ENCODE measurements around the gene BRD4. TPM values are rescaled to one million over a fixed set of nuclear protein-coding genes. Genes with fewer than 3 reads are reported as not detected.

Gene BRD4
- total RNA-seq, 4 donors from 2014 or later = 7.7 to 38.2 (median 31.3) TPM

GRCh38 chr19:15373644-15374043, 41.3 kb upstream of the BRD4 start:
- Histone ChIP-seq H3K27ac (peak overlapping the region in 1 of 4 donors; percentile 11), H3K27me3 (no peaks in the 10 kb centered on the region), H3K9me3 (no peaks in the 10 kb centered on the region), H3K36me3 (peaks cover 33 to 63% (median 43%) of the 10 kb centered on the region in 3 donors), H3K4me1 (peaks cover 16 to 56% (median 46%) of the 10 kb centered on the region in 3 donors), H3K4me3 (no peak overlapping the region)
- no peak for DNase-seq
- TF ChIP-seq POLR2A (IDR thresholded peaks at IDR 0.05) = no peak
- TF ChIP-seq CTCF (IDR thresholded peaks at IDR 0.05) = no peak
- WGBS, 2 donors = 81% methylated on average over 15 of the region's 22 CpGs; no CpG with 5 or more reads in 1 of the 2 donors
- intact Hi-C loops (cut with DNase I) = loop anchor here (10.0 kb wide), 1 partner anchor 109 kb away; no protein-coding TSS in a partner anchor

DNA sequence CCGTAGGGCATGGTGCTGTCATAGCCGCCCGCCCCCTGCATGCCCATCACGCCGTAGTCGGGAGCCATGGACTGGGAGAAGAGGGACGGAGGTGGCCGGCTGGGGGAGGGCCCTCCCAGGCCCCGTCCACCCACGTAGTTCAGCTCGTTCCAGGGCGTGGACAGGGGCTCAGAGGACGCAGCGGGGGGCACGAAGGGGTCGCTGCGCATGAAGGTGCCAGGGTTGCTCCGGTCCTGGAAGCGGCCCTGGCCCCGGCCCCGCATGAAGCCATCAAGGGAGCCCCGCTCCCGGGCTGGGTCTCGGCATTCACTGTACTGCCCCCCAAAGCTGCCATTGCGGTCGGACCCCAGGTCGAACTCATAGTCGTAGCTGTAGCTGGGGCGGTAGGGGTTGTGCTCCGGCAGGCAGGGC, 40.6 kb upstream of the BRD4 start:
- 89 to 96% methylated on average over 14 to 15 of the region's 30 CpGs for WGBS, 2 donors
- no peak overlapping the region for H3K4me3 ChIP-seq
- H3K9me3 ChIP-seq = no peaks in the 10 kb centered on the region
- H3K4me1 ChIP-seq = peaks cover 11 to 52% (median 44%) of the 10 kb centered on the region in 3 donors
- no peak for DNase-seq
- intact Hi-C loops (cut with DNase I) = loop anchor here (10.0 kb wide), 1 partner anchor 108 kb away; no protein-coding TSS in a partner anchor
- peaks cover 40 to 70% (median 48%) of the 10 kb centered on the region in 3 donors for H3K36me3 ChIP-seq
- no peaks in the 10 kb centered on the region for H3K27me3 ChIP-seq
- no peak overlapping the region for H3K27ac ChIP-seq
- TF ChIP-seq CTCF (IDR thresholded peaks at IDR 0.05) = no peak
- no peak for TF ChIP-seq POLR2A (IDR thresholded peaks at IDR 0.05)

DNA sequence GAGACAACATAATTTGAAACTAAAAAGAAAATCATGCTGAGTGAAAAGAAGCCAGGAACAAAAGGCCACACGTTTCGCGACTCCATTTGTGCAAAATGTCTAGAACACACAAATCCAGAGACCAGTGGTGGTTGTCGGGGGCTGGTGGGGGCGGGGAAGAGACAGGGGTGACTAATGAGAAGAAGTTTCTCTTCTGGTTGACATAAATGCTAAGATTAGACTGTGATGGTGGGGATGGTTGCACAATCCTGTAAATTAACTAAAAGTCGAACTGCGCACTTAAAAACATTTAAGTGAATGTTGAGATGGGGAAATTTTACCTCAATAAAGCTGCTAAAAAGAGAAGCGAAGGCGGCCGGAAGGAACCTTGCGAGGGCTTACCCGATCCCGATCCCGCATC, 40.1 kb upstream of the BRD4 start:
- intact Hi-C loops (cut with DNase I) = loop anchor here (10.0 kb wide), 1 partner anchor 108 kb away; no protein-coding TSS in a partner anchor
- peaks cover 45 to 75% (median 53%) of the 10 kb centered on the region in 3 donors for H3K36me3 ChIP-seq

DNA sequence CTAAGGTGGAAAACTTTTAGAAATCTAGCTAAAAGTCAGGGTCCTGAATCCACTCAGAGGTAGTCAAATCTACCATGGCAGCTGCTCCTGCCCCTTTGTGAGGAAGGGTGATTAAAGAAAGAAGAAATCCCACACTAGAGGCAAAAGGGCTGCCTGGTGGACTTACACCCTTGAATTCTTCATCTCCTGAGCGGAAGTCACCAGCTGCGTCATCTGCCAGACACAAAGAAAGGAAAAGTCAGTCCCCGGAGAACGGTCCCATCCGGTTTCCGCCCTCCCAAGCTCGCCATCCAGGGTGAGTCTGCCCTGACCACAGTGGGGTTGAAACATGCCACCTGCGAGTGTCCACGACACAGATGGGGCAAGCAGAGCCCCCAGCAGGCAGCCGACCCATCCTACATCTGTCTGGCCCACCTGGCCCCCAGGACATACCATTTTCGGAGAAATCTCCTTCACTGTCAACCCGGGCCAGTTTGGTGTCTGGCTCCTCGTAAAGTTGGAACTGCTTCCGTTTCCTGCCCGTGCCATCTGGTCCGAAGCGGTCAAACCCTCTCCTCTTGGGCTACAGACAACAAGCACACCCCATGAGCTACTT, 39.5 kb upstream of the BRD4 start:
- Histone ChIP-seq H3K4me1 (peaks cover 2 to 41% (median 34%) of the 10 kb centered on the region in 3 donors), H3K36me3 (peaks cover 45 to 80% (median 59%) of the 10 kb centered on the region in 3 donors), H3K27ac (no peak overlapping the region), H3K27me3 (no peaks in the 10 kb centered on the region), H3K4me3 (no peak overlapping the region), H3K9me3 (no peaks in the 10 kb centered on the region)
- 87 to 88% methylated on average over 7 to 11 of the region's 17 CpGs for WGBS, 2 donors
- intact Hi-C loops (cut with DNase I) = loop anchor here (10.0 kb wide), 1 partner anchor 107 kb away; no protein-coding TSS in a partner anchor
- DNase-seq = no peak
- TF ChIP-seq POLR2A (IDR thresholded peaks at IDR 0.05) = no peak
- TF ChIP-seq CTCF (IDR thresholded peaks at IDR 0.05) = no peak

More for the DNA sequence above, 40.1 kb upstream of the BRD4 start:
- no peak overlapping the region for H3K4me3 ChIP-seq
- TF ChIP-seq CTCF (IDR thresholded peaks at IDR 0.05) (no peak), POLR2A (IDR thresholded peaks at IDR 0.05) (no peak)
- no peaks in the 10 kb centered on the region for H3K9me3 ChIP-seq
- H3K27me3 ChIP-seq = no peaks in the 10 kb centered on the region
- peaks cover 7 to 47% (median 40%) of the 10 kb centered on the region in 3 donors for H3K4me1 ChIP-seq
- H3K27ac ChIP-seq = no peak overlapping the region
- no peak for DNase-seq
- 90 to 92% methylated on average over 14 of the region's 14 CpGs for WGBS, 2 donors

DNA sequence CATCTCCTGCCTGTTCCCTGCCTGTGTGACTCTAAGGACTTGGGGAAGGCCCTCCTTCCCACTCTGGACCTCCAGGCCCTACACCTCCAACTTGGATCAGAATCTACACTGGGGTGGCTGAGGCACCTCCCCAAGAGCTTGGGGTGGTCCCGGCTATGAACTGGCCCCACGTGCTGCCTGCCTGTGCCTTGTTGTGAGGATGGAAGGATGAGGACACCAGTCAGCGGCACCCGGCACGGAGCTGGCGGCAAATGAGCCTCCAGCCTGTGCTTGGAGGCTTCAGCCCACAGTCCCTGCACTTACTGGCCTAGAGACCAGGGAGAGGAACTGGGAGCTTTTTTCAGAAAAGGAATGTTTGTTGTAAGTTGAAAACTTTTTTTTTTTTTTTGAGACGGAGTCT, 38.8 kb upstream of the BRD4 start:
- DNase-seq = no peak
- Histone ChIP-seq H3K36me3 (peaks cover 45 to 88% (median 60%) of the 10 kb centered on the region in 3 donors), H3K27me3 (no peaks in the 10 kb centered on the region), H3K27ac (no peak overlapping the region), H3K4me1 (peaks cover 0 to 34% (median 27%) of the 10 kb centered on the region in 3 donors), H3K4me3 (no peak overlapping the region), H3K9me3 (no peaks in the 10 kb centered on the region)
- TF ChIP-seq CTCF (IDR thresholded peaks at IDR 0.05) (no peak), POLR2A (IDR thresholded peaks at IDR 0.05) (no peak)
- intact Hi-C loops (cut with DNase I) = loop anchor here (10.0 kb wide), 1 partner anchor 106 kb away; no protein-coding TSS in a partner anchor
- 94 to 97% methylated on average over 3 to 6 of the region's 7 CpGs for WGBS, 2 donors
